K562 (cell line): ENCODE measurements around the gene CDKN3. TPM values are rescaled to one million over a fixed set of nuclear protein-coding genes. Genes with fewer than 3 reads are reported as not detected.
A peak's percentile ranks its signal among the peaks of the same experiment; 100 is the strongest.

Experiments used
- ADNP ChIP-seq: fragments of 200-800 bp; sonication (Bioruptor generic); IDR thresholded peaks from 2 replicates; pipeline ENCODE4 v1.6.1; 2016; ENCODE audit warnings: missing genetic modification characterization, missing compliant biosample characterization
- CCNT2 ChIP-seq: IDR thresholded peaks from 2 replicates; pipeline ENCODE4 v1.6.1; 2011; ENCODE audit warnings: borderline replicate concordance, low read depth, mild to moderate bottlenecking, moderate library complexity, mixed read lengths, low read length; ENCODE audit not compliant: insufficient read length; ENCODE audit errors: extremely low read depth
- FOXK1 ChIP-seq: sonication (generic); formaldehyde crosslinking; IDR thresholded peaks from 2 replicates; pipeline ENCODE4 v1.8.0; 2022; ENCODE audit warnings: missing genetic modification reagents, mild to moderate bottlenecking, borderline replicate concordance
- GABPB1 ChIP-seq: sonication (generic); formaldehyde crosslinking; IDR thresholded peaks from 2 replicates; pipeline ENCODE4 v1.8.0; 2022; ENCODE audit warnings: mild to moderate bottlenecking, missing genetic modification reagents
- HOXB6 ChIP-seq: fragments of 250-450 bp; sonication (Bioruptor Pico); IDR thresholded peaks from 2 replicates; pipeline ENCODE4 v1.5.1; 2022; ENCODE audit warnings: mild to moderate bottlenecking, borderline replicate concordance
- MYBL2 ChIP-seq, 2 experiments: fragments of 450-650 bp in 1 of 2; sonication (generic) in 1 of 2; formaldehyde crosslinking in 1 of 2; IDR thresholded peaks; 2 replicates each; pipeline versions ENCODE4 v1.6.1 to v1.8.1; 2017 to 2022; ENCODE audit warnings: borderline replicate concordance in 1 of 2, inconsistent platforms in 1 of 2, low read depth in 1 of 2, mild to moderate bottlenecking in 1 of 2, missing genetic modification reagents in 1 of 2, moderate library complexity in 1 of 2
- NFATC3 ChIP-seq: fragments of 450-650 bp; IDR thresholded peaks from 2 replicates; pipeline ENCODE4 v1.6.1; 2017; ENCODE audit warnings: mild to moderate bottlenecking
- RB1 ChIP-seq: fragments of 450-650 bp; IDR thresholded peaks from 2 replicates; pipeline ENCODE4 v1.6.1; 2017; ENCODE audit warnings: low read depth, mild to moderate bottlenecking
- SAP30 ChIP-seq: fragments of 200-600 bp; sonication (generic); IDR thresholded peaks from 2 replicates; pipeline ENCODE4 v1.6.1; 2012; ENCODE audit warnings: borderline replicate concordance, low read depth, mild to moderate bottlenecking, moderate library complexity, low read length, control low read depth, inconsistent platforms; ENCODE audit not compliant: insufficient read depth, poor library complexity, severe bottlenecking
- SIRT6 ChIP-seq: IDR thresholded peaks from one replicate; pipeline ENCODE4 v1.6.1; 2012; ENCODE audit warnings: low read depth, mild to moderate bottlenecking, control low read depth, inconsistent platforms, low read length, moderate library complexity
- YY1 ChIP-seq, 3 experiments: IDR thresholded peaks; 2 replicates each; pipeline ENCODE4 v1.6.1; 2011; ENCODE audit warnings: low read length in 2 of 3, mild to moderate bottlenecking in 2 of 3, moderate library complexity in 2 of 3, borderline replicate concordance in 1 of 3, control low read depth in 1 of 3, low read depth in 1 of 3; ENCODE audit not compliant: insufficient read depth in 3 of 3, insufficient replicate concordance in 2 of 3, control insufficient read depth in 1 of 3, insufficient read length in 1 of 3; ENCODE audit errors: extremely low read depth in 1 of 3
- polyA plus RNA-seq, 8 experiments: library from polyadenylated mRNA; depleted of rRNA in 4 of 8; stranded (reverse) in 5 of 8; unstranded in 3 of 8; fragments of >200 nt; fragmentation: Nextera tagmentation in 2 of 8; fragmentation: Illumina TruSeq in 1 of 8; extraction: Ambion mirVana in 2 of 8; extraction: Trizol in 1 of 8; gene quantifications; 2 replicates each; pipeline versions ENCODE4 v1.2.1 to v1.2.3, GENCODE V29; 2011 to 2014; ENCODE audit warnings: inconsistent platforms in 1 of 8, missing spikeins in 1 of 8
- total RNA-seq, 7 experiments: library from RNA; depleted of rRNA in 6 of 7; stranded (reverse); fragments of >200 nt in 6 of 7; fragmentation: Illumina TruSeq in 2 of 7; extraction: Trizol in 2 of 7; gene quantifications; 2 replicates each; pipeline versions ENCODE4 v1.2.1 to v1.2.3, GENCODE V29; 2011 to 2021; ENCODE audit warnings: low replicate concordance in 1 of 7
- TF ChIP-seq, protein P1 (sequence below): fragments of 250-450 bp; sonication (Bioruptor Pico); IDR thresholded peaks from 2 replicates; pipeline ENCODE4 v1.4.0; 2020
- TF ChIP-seq, protein P2 (sequence below): fragments of 250-450 bp; sonication (Bioruptor Pico); IDR thresholded peaks from 2 replicates; pipeline ENCODE4 v1.8.0; 2022; ENCODE audit warnings: moderate library complexity, mild to moderate bottlenecking, inconsistent platforms
- TF ChIP-seq, protein P3 (sequence below): fragments of 250-450 bp; sonication (Bioruptor Pico); IDR thresholded peaks from 2 replicates; pipeline ENCODE4 v1.4.0; 2020; ENCODE audit warnings: mild to moderate bottlenecking, moderate library complexity, borderline replicate concordance
- TF ChIP-seq, protein P4 (sequence below), 2 experiments: fragments of 450-650 bp; IDR thresholded peaks; 2 replicates each; pipeline ENCODE4 v1.6.1; 2016

CDKN3 gene
- total and polyA plus RNA-seq, 9 of the 15 experiments (the other 6 are each of a cell fraction or from before 2014, with no cell fraction given) = 41.3 to 128 (median 70.7) TPM

DNA sequence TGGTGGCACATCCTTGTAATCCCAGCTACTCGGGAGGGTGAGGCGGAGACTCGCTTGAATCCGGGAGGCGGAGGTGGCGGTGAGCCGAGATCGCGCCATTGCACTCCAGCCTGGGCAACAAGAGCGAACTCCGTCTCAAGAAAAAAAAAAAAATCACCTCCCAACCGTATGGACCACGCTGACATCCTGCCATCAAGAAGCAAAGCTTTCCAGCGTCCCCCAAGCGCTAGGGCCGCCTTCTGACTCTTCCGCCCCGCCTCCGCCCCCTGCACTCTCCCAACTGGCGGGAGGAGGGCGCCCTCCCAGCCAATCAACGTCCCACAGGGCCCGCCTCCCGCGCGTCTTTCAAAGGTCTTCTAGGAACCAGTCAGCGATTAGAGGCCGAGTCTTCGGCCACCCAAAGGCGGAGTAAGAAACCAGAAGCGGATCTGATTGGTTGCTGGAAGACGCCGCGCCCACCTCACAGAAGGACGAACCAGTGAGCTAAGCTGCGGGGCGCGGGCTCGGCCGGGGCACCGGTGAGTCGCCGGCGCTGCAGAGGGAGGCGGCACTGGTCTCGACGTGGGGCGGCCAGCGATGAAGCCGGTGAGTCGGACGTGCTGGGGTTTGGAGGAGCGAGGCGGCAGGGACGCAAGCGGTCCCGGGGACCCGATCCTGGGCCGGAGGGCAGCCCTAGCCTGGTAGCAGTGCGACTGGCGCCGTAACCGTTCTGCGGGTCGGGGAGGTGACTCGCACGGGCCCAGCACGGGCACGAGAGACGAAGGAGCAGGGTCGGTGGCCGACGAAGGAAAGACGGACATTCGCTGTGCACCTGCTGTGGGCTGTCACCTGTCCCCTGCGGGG lies at the start of gene CDKN3 (continued):
- TF ChIP-seq, protein P1, sequence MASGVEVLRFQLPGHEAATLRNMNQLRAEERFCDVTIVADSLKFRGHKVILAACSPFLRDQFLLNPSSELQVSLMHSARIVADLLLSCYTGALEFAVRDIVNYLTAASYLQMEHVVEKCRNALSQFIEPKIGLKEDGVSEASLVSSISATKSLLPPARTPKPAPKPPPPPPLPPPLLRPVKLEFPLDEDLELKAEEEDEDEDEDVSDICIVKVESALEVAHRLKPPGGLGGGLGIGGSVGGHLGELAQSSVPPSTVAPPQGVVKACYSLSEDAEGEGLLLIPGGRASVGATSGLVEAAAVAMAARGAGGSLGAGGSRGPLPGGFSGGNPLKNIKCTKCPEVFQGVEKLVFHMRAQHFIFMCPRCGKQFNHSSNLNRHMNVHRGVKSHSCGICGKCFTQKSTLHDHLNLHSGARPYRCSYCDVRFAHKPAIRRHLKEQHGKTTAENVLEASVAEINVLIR (CRISPR knock-in tag) = no peak
- TF ChIP-seq CCNT2 (peak; percentile 52), NFATC3 (no peak), ADNP (0 out of 2 replicates have a peak, but pooled peaks have one; percentile 1), GABPB1 (CRISPR knock-in tag) (no peak), YY1 (IDR thresholded peaks at IDR 0.05; ENCODE audit: borderline replicate concordance in 1 of 3, control insufficient read depth in 1 of 3, extremely low read depth in 1 of 3, insufficient read depth in 3 of 3, insufficient read length in 1 of 3, insufficient replicate concordance in 2 of 3, low read depth in 1 of 3, low read length in 2 of 3) (peak in 1 of 3 experiments; percentile 43), FOXK1 (no peak), SIRT6 (no peak), HOXB6 (CRISPR knock-in tag) (no peak), SAP30 (peak; percentile 58), MYBL2 (IDR thresholded peaks at IDR 0.05; ENCODE audit: low read depth) (peak; percentile 97), MYBL2 (CRISPR knock-in tag; IDR thresholded peaks at IDR 0.05; ENCODE audit: borderline replicate concordance) (peak; percentile 87; the same call in 1 of the 2 replicates), RB1 (peak; percentile 38; the same call in 1 of the 2 replicates)
- TF ChIP-seq, protein P2, sequence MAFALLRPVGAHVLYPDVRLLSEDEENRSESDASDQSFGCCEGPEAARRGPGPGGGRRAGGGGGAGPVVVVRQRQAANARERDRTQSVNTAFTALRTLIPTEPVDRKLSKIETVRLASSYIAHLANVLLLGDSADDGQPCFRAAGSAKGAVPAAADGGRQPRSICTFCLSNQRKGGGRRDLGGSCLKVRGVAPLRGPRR (CRISPR knock-in tag) = no peak
- TF ChIP-seq, protein P3, sequence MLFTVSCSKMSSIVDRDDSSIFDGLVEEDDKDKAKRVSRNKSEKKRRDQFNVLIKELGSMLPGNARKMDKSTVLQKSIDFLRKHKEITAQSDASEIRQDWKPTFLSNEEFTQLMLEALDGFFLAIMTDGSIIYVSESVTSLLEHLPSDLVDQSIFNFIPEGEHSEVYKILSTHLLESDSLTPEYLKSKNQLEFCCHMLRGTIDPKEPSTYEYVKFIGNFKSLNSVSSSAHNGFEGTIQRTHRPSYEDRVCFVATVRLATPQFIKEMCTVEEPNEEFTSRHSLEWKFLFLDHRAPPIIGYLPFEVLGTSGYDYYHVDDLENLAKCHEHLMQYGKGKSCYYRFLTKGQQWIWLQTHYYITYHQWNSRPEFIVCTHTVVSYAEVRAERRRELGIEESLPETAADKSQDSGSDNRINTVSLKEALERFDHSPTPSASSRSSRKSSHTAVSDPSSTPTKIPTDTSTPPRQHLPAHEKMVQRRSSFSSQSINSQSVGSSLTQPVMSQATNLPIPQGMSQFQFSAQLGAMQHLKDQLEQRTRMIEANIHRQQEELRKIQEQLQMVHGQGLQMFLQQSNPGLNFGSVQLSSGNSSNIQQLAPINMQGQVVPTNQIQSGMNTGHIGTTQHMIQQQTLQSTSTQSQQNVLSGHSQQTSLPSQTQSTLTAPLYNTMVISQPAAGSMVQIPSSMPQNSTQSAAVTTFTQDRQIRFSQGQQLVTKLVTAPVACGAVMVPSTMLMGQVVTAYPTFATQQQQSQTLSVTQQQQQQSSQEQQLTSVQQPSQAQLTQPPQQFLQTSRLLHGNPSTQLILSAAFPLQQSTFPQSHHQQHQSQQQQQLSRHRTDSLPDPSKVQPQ = no peak
- TF ChIP-seq, protein P4, sequence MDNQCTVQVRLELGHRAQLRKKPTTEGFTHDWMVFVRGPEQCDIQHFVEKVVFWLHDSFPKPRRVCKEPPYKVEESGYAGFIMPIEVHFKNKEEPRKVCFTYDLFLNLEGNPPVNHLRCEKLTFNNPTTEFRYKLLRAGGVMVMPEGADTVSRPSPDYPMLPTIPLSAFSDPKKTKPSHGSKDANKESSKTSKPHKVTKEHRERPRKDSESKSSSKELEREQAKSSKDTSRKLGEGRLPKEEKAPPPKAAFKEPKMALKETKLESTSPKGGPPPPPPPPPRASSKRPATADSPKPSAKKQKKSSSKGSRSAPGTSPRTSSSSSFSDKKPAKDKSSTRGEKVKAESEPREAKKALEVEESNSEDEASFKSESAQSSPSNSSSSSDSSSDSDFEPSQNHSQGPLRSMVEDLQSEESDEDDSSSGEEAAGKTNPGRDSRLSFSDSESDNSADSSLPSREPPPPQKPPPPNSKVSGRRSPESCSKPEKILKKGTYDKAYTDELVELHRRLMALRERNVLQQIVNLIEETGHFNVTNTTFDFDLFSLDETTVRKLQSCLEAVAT (IDR thresholded peaks at IDR 0.05) = peak in 1 of 2 experiments; percentile 75; a peak in 1 of 4 replicates
